HepG2 (cell line): ENCODE measurements around the gene MICB. TPM values are rescaled to one million over a fixed set of nuclear protein-coding genes. Genes with fewer than 3 reads are reported as not detected.

Source experiments
- ATF7 ChIP-seq, 2 experiments: fragments of 450-650 bp in 1 of 2; sonication (generic) in 1 of 2; formaldehyde crosslinking in 1 of 2; IDR thresholded peaks; 2 replicates each; pipeline versions ENCODE4 v1.4.0 to v1.6.1; 2016 to 2020; ENCODE audit warnings: antibody characterized with exemption in 1 of 2, mild to moderate bottlenecking in 1 of 2, missing genetic modification reagents in 1 of 2
- ERF ChIP-seq: IDR thresholded peaks from 2 replicates; pipeline ENCODE4 v1.6.1; 2018; ENCODE audit warnings: missing biosample characterization, missing genetic modification reagents
- FOXM1 ChIP-seq: sonication (generic); formaldehyde crosslinking; IDR thresholded peaks from 2 replicates; pipeline ENCODE4 v1.5.0; 2020; ENCODE audit warnings: missing genetic modification reagents
- HCFC1 ChIP-seq: fragments of 150-350 bp; IDR thresholded peaks from 2 replicates; pipeline ENCODE4 v1.6.1; 2014; ENCODE audit warnings: low read depth, low read length
- HHEX ChIP-seq: IDR thresholded peaks from 2 replicates; pipeline ENCODE4 v1.6.1; 2016; ENCODE audit warnings: control low read depth
- HMGA1 ChIP-seq: sonication (generic); formaldehyde crosslinking; conservative IDR thresholded peaks from 2 replicates; pipeline ENCODE4 v1.4.0; 2020; ENCODE audit warnings: missing genetic modification reagents
- JARID2 ChIP-seq: sonication (generic); formaldehyde crosslinking; IDR thresholded peaks from 2 replicates; pipeline ENCODE4 v1.8.1; 2023; ENCODE audit warnings: missing genetic modification reagents, inconsistent platforms; ENCODE audit not compliant: insufficient replicate concordance
- MAFF ChIP-seq: IDR thresholded peaks from 2 replicates; pipeline ENCODE4 v1.6.1; 2011; ENCODE audit warnings: low read depth, low read length, improper control_type of control experiment
- MED1 ChIP-seq: sonication (generic); formaldehyde crosslinking; IDR thresholded peaks from 2 replicates; pipeline ENCODE4 v1.4.0; 2020; ENCODE audit warnings: missing genetic modification reagents
- NFE2L1 ChIP-seq: sonication (generic); formaldehyde crosslinking; IDR thresholded peaks from 2 replicates; pipeline ENCODE4 v1.4.0; 2020; ENCODE audit warnings: missing genetic modification reagents, mild to moderate bottlenecking, borderline replicate concordance
- ONECUT2 ChIP-seq: sonication (generic); formaldehyde crosslinking; IDR thresholded peaks from 2 replicates; pipeline ENCODE4 v1.4.0; 2020; ENCODE audit warnings: missing genetic modification reagents
- PHF21A ChIP-seq: sonication (generic); formaldehyde crosslinking; IDR thresholded peaks from 2 replicates; pipeline ENCODE4 v1.5.0; 2020; ENCODE audit warnings: mild to moderate bottlenecking, missing genetic modification reagents
- PRDM10 ChIP-seq: sonication (generic); formaldehyde crosslinking; IDR thresholded peaks from 2 replicates; pipeline ENCODE4 v1.4.0; 2020; ENCODE audit warnings: low read depth, missing genetic modification reagents
- PTBP1 ChIP-seq: fragments of 200-400 bp; formaldehyde crosslinking; IDR thresholded peaks from 2 replicates; pipeline ENCODE4 v1.6.1; 2018; ENCODE audit warnings: low read length, low read depth; ENCODE audit not compliant: poor library complexity, severe bottlenecking
- SNAPC5 ChIP-seq: sonication (generic); formaldehyde crosslinking; IDR thresholded peaks from 2 replicates; pipeline ENCODE4 v1.8.1; 2023; ENCODE audit warnings: mild to moderate bottlenecking, missing genetic modification reagents, borderline replicate concordance
- SRSF4 ChIP-seq: fragments of 200-400 bp; formaldehyde crosslinking; IDR thresholded peaks from one replicate; pipeline ENCODE4 v1.6.1; 2018; ENCODE audit warnings: mild to moderate bottlenecking, low read depth, low read length, moderate library complexity; ENCODE audit not compliant: poor library complexity, severe bottlenecking
- WIZ ChIP-seq: sonication (generic); formaldehyde crosslinking; IDR thresholded peaks from 2 replicates; pipeline ENCODE4 v1.5.1; 2020; ENCODE audit warnings: mild to moderate bottlenecking, missing genetic modification reagents
- ZBTB2 ChIP-seq: sonication (generic); formaldehyde crosslinking; IDR thresholded peaks from 2 replicates; pipeline ENCODE4 v1.8.0; 2022; ENCODE audit warnings: low read depth, missing genetic modification reagents
- ZBTB38 ChIP-seq: sonication (generic); formaldehyde crosslinking; IDR thresholded peaks from 2 replicates; pipeline ENCODE4 v1.5.1; 2020; ENCODE audit warnings: mild to moderate bottlenecking, missing genetic modification reagents
- ZFAT ChIP-seq: sonication (generic); formaldehyde crosslinking; conservative IDR thresholded peaks from 2 replicates; pipeline ENCODE4 v1.8.1; 2023; ENCODE audit warnings: missing genetic modification reagents, inconsistent platforms
- ZNF160 ChIP-seq: sonication (generic); formaldehyde crosslinking; IDR thresholded peaks from 2 replicates; pipeline ENCODE4 v1.8.0; 2022; ENCODE audit warnings: mild to moderate bottlenecking, inconsistent platforms, missing genetic modification reagents
- ZNF180 ChIP-seq: sonication (generic); formaldehyde crosslinking; IDR thresholded peaks from 2 replicates; pipeline ENCODE4 v1.4.0; 2020; ENCODE audit warnings: low read depth, missing genetic modification reagents, borderline replicate concordance
- ZNF235 ChIP-seq: sonication (generic); formaldehyde crosslinking; IDR thresholded peaks from 2 replicates; pipeline ENCODE4 v1.8.1; 2023; ENCODE audit warnings: mild to moderate bottlenecking, missing genetic modification reagents, borderline replicate concordance
- ZNF317 ChIP-seq: sonication (generic); formaldehyde crosslinking; IDR thresholded peaks from 2 replicates; pipeline ENCODE4 v1.5.0; 2020; ENCODE audit warnings: mild to moderate bottlenecking, missing genetic modification reagents
- ZNF343 ChIP-seq: sonication (generic); formaldehyde crosslinking; IDR thresholded peaks from 2 replicates; pipeline ENCODE4 v1.4.0; 2020; ENCODE audit warnings: mild to moderate bottlenecking, missing genetic modification reagents
- ZNF414 ChIP-seq: sonication (generic); formaldehyde crosslinking; IDR thresholded peaks from 2 replicates; pipeline ENCODE4 v1.5.0; 2020; ENCODE audit warnings: missing genetic modification reagents
- ZNF883 ChIP-seq: sonication (generic); formaldehyde crosslinking; IDR thresholded peaks from 2 replicates; pipeline ENCODE4 v1.5.1; 2020; ENCODE audit warnings: mild to moderate bottlenecking, missing genetic modification reagents; ENCODE audit errors: not compliant biosample characterization
- polyA plus RNA-seq, 8 experiments: library from polyadenylated mRNA; depleted of rRNA in 3 of 8; stranded (reverse) in 7 of 8; unstranded in 1 of 8; fragments of >200 nt; fragmentation: Illumina TruSeq in 4 of 8; extraction: Trizol in 4 of 8; gene quantifications; 2 replicates each; pipeline versions ENCODE4 v1.2.1 to v1.2.3, GENCODE V29; 2011 to 2016; ENCODE audit warnings: low read depth in 4 of 8, missing spikeins in 1 of 8, mixed read lengths in 1 of 8; ENCODE audit not compliant: insufficient read depth in 1 of 8
- total RNA-seq, 5 experiments: library from RNA; depleted of rRNA; stranded (reverse); fragments of >200 nt; fragmentation: Illumina TruSeq; extraction: Trizol; gene quantifications; 2 replicates each; pipeline ENCODE4 v1.2.3, GENCODE V29; 2016; ENCODE audit warnings: low read depth in 1 of 5

The MICB gene
- total and polyA plus RNA-seq, 2 of the 13 experiments (the other 11 are each of a cell fraction or from before 2014, with no cell fraction given), result 12.5 to 12.8 TPM

GRCh38 chr6:31528821-31529328 is 30.9 kb downstream of the MICB start, which contains the start of gene MCCD1 (continued):
- TF ChIP-seq ZNF317 (CRISPR knock-in tag) (no peak), ZNF235 (CRISPR knock-in tag) (no peak), SRSF4 (no peak), ZNF883 (no peak), MAFF (no peak), HMGA1 (no peak), MED1 (CRISPR knock-in tag) (peak; percentile 12; the same call in 1 of the 2 replicates), FOXM1 (CRISPR knock-in tag) (no peak), PRDM10 (no peak), ATF7 (IDR thresholded peaks at IDR 0.05) (no peak), ATF7 (CRISPR knock-in tag; IDR thresholded peaks at IDR 0.05) (no peak), NFE2L1 (CRISPR knock-in tag) (no peak), ERF (CRISPR knock-in tag) (no peak), ZFAT (CRISPR knock-in tag) (no peak), ZBTB2 (CRISPR knock-in tag) (no peak), ONECUT2 (no peak), PHF21A (CRISPR knock-in tag) (no peak), JARID2 (CRISPR knock-in tag) (no peak), WIZ (peak; percentile 65; the same call in 1 of the 2 replicates), ZNF414 (no peak), HHEX (no peak), ZBTB38 (CRISPR knock-in tag) (no peak), ZNF343 (no peak), SNAPC5 (no peak), PTBP1 (no peak), ZNF180 (CRISPR knock-in tag) (no peak), HCFC1 (no peak), ZNF160 (CRISPR knock-in tag) (no peak)
